Measurements from ENCODE around the gene ERC1. TPM values are rescaled to one million over a fixed set of nuclear protein-coding genes. Genes with fewer than 3 reads are reported as not detected.

The ERC1 gene
- total RNA-seq, 1 donor from 2014 or later: 43.0 TPM

Other genes starting within 250 kb of the ERC1 start
- gene WNK1, start 238.6 kb upstream of the ERC1 start, total RNA-seq: 333 TPM
- gene RAD52, start 41.5 kb upstream of the ERC1 start, total RNA-seq: 6.4 TPM